BE2C (cell line): ENCODE measurements around the gene THSD4.

Experiments used
- DNase-seq: peaks from one replicate; pipeline ENCODE4 v3.0.0-alpha.2; 2020
- H3K27me3 ChIP-seq: fragments of 250-450 bp; sonication (Bioruptor Pico); 2 replicates; pipeline ENCODE4 v1.5.1; 2020; ENCODE audit warnings: mild to moderate bottlenecking
- H3K36me3 ChIP-seq: fragments of 250-450 bp; sonication (Bioruptor Pico); 2 replicates; pipeline ENCODE4 v1.5.1; 2020; ENCODE audit warnings: mild to moderate bottlenecking
- H3K4me1 ChIP-seq: fragments of 250-450 bp; sonication (Bioruptor Pico); 2 replicates; pipeline ENCODE4 v1.5.1; 2020
- H3K4me3 ChIP-seq: 2 replicates; pipeline ENCODE4 v1.5.1; 2011; ENCODE audit warnings: low read depth, low read length
- H3K9me3 ChIP-seq: fragments of 250-450 bp; sonication (Bioruptor Pico); 2 replicates; pipeline ENCODE4 v1.5.1; 2020
- TF ChIP-seq, protein P1 (sequence below): IDR thresholded peaks from 2 replicates; pipeline ENCODE4 v1.5.1; 2012; ENCODE audit warnings: mild to moderate bottlenecking, low read depth, low read length

Gene THSD4

DNA sequence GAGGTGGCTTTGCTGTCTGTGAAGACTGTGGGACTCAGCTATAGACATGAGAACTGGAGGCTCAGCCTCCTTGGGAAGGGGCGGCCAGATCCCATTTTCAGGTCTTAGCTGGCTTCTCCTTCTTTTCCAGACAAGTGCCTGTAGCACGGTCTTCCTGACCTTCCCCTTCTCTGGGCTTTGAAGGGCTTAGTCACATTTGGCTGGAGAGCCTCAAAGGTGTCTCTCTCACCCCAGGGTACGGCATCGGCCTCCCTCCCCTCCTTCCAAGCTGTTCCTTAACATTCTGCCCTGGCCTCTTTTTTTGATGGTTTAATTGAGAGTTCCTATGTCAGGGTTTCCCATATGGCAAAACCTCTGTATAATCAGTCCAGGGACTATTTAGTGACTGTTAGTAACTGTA lies 242.7 kb downstream of the THSD4 start:
- Histone ChIP-seq H3K36me3 (no peaks in the 10 kb centered on the region), H3K4me3 (no peak overlapping the region), H3K27me3 (no peaks in the 10 kb centered on the region), H3K9me3 (no peaks in the 10 kb centered on the region), H3K4me1 (no peaks in the 10 kb centered on the region)
- TF ChIP-seq, protein P1, sequence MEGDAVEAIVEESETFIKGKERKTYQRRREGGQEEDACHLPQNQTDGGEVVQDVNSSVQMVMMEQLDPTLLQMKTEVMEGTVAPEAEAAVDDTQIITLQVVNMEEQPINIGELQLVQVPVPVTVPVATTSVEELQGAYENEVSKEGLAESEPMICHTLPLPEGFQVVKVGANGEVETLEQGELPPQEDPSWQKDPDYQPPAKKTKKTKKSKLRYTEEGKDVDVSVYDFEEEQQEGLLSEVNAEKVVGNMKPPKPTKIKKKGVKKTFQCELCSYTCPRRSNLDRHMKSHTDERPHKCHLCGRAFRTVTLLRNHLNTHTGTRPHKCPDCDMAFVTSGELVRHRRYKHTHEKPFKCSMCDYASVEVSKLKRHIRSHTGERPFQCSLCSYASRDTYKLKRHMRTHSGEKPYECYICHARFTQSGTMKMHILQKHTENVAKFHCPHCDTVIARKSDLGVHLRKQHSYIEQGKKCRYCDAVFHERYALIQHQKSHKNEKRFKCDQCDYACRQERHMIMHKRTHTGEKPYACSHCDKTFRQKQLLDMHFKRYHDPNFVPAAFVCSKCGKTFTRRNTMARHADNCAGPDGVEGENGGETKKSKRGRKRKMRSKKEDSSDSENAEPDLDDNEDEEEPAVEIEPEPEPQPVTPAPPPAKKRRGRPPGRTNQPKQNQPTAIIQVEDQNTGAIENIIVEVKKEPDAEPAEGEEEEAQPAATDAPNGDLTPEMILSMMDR: no peak
- no peak for DNase-seq

GRCh38 chr15:71359246-71359645 lies 244.0 kb downstream of the THSD4 start:
- Histone ChIP-seq H3K4me3 (no peak overlapping the region), H3K4me1 (no peaks in the 10 kb centered on the region), H3K9me3 (no peaks in the 10 kb centered on the region), H3K36me3 (no peaks in the 10 kb centered on the region), H3K27me3 (no peaks in the 10 kb centered on the region)
- no peak for DNase-seq
- TF ChIP-seq, protein P1: no peak

DNA sequence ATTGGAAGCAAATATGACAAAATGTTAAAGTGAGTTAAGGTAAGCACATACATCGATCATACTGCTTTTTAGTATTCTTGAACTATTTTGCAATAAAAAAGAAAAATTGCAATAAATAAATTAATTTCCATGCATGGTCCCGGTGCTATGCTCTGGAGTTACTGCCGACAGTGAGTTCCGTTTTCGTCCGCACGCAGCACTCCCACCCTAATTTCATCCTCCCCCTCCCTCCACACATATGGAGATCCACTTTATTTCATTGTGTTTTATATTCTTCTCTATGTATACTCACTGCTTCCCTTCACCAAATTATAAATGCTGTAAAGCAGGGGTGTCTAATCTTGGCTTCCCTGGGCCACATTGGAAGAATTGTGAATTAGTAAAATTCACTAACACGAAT lies 247.3 kb downstream of the THSD4 start:
- Histone ChIP-seq H3K9me3 (no peaks in the 10 kb centered on the region), H3K4me3 (no peak overlapping the region), H3K27me3 (no peaks in the 10 kb centered on the region), H3K36me3 (no peaks in the 10 kb centered on the region), H3K4me1 (no peaks in the 10 kb centered on the region)
- no peak for DNase-seq
- TF ChIP-seq, protein P1: no peak

DNA sequence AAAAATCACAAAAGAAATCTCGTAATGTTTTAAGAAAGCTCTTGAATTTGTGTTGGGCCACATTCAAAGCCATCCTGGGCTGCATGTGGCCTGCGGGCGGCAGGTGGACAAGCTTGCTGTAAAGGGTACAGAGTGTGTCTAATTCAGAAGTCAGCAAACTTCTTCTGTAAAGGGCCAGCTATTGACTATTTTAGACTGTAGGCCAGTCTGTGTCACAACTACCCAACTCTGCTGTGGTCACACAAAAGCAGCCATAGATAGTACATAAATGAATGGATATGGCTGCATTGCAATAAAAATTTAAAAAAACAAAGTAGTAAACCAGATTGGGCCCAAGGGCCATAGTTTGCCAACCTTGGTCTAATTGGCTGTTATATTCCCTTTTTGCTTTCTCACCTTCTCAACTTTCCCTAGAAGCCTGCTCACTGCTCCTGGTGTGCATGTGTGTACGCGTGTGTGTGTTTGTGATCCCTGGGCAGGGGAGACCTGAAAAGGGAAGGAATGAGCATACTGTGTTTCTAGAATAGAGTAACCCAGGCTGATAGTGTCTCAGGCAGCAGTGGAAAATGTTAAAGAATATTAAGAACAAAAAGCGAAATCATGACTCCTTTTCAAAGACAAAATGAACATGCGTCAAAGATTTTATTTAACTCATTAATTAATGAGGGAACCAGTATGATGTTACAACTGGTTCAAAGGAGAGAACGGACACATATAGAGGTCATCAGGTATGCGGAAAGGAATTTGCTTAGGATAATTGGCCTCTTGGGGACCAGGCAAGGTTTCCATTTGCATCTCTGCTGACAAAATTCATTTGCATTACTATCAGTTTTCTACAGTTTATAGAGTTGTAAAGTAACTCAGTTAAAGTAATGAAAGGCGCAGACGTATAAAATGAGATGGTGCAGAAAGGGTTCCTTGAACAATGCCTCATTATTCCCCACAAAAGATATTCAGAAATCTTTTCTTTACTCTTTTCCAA lies 248.0 kb downstream of the THSD4 start:
- no peaks in the 10 kb centered on the region for H3K36me3 ChIP-seq
- H3K4me3 ChIP-seq: no peak overlapping the region
- no peaks in the 10 kb centered on the region for H3K9me3 ChIP-seq
- TF ChIP-seq, protein P1: no peak
- no peaks in the 10 kb centered on the region for H3K4me1 ChIP-seq
- H3K27me3 ChIP-seq: no peaks in the 10 kb centered on the region
- DNase-seq: no peak

- H3K27me3 ChIP-seq: no peaks in the 10 kb centered on the region
- H3K4me1 ChIP-seq: no peaks in the 10 kb centered on the region
- H3K36me3 ChIP-seq: no peaks in the 10 kb centered on the region
- no peak for DNase-seq
- TF ChIP-seq, protein P1: no peak
- H3K9me3 ChIP-seq: no peaks in the 10 kb centered on the region
- no peak overlapping the region for H3K4me3 ChIP-seq
Observed at GRCh38 chr15:71364117-71364584, 248.9 kb downstream of the THSD4 start.

DNA sequence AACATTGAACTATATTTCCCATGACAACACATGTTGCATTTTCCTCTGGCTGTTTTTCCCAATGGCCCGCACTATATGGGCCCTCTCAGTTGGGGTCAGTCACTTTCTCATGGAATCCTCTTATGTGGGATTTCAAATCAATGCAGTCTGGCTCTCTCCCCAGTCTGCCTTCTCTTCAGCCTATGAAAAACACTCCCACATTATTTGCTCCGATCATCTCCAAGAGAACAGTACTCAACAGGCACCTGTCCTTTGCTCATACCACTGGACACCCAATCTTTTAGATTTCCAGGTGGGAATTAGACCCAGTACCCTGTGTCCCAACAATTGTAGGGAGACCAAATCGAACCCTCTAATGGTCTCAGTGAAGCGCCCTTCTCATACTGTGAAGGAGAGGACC lies 251.3 kb downstream of the THSD4 start:
- no peaks in the 10 kb centered on the region for H3K27me3 ChIP-seq
- no peaks in the 10 kb centered on the region for H3K4me1 ChIP-seq
- H3K9me3 ChIP-seq: no peaks in the 10 kb centered on the region
- no peaks in the 10 kb centered on the region for H3K36me3 ChIP-seq
- H3K4me3 ChIP-seq: no peak overlapping the region
- TF ChIP-seq, protein P1: no peak
- no peak for DNase-seq
